ENCODE measurements around the gene GAS5. TPM values are rescaled to one million over a fixed set of nuclear protein-coding genes. Genes with fewer than 3 reads are reported as not detected.

The GAS5 gene
- total RNA-seq, 2 donors from 2014 or later: 162 to 223 TPM

GRCh38 chr1:173913111-173913510 is 45.3 kb upstream of the GAS5 start:
- H3K27ac ChIP-seq: no peak overlapping the region
- no peaks in the 10 kb centered on the region for H3K36me3 ChIP-seq
- DNase-seq (ENCODE audit: low spot score): no peak
- intact Hi-C loops (cut with DNase I): no loop called here
- H3K27me3 ChIP-seq (replicated peaks; ENCODE audit: insufficient read depth): no peaks in the 10 kb centered on the region
- no peaks in the 10 kb centered on the region for H3K9me3 ChIP-seq
- TF ChIP-seq CTCF (IDR thresholded peaks at IDR 0.05) (no peak), POLR2AphosphoS5 (IDR thresholded peaks at IDR 0.05) (no peak), POLR2A (IDR thresholded peaks at IDR 0.05) (no peak)
- H3K4me3 ChIP-seq: no peak overlapping the region
- H3K4me1 ChIP-seq (replicated peaks): no peaks in the 10 kb centered on the region
- WGBS: 98% methylated on average over 3 of the region's 3 CpGs

- no peaks in the 10 kb centered on the region for H3K4me1 ChIP-seq (replicated peaks)
- no peak overlapping the region for H3K27ac ChIP-seq
- no peaks in the 10 kb centered on the region for H3K9me3 ChIP-seq
- no peaks in the 10 kb centered on the region for H3K36me3 ChIP-seq
- intact Hi-C loops (cut with DNase I): no loop called here
- DNase-seq (ENCODE audit: low spot score): no peak
- 45% methylated on average over 6 of the region's 6 CpGs for WGBS
- no peaks in the 10 kb centered on the region for H3K27me3 ChIP-seq (replicated peaks; ENCODE audit: insufficient read depth)
- TF ChIP-seq POLR2A (IDR thresholded peaks at IDR 0.05) (no peak), POLR2AphosphoS5 (IDR thresholded peaks at IDR 0.05) (no peak), CTCF (IDR thresholded peaks at IDR 0.05) (no peak)
- H3K4me3 ChIP-seq: no peak overlapping the region
Observed at GRCh38 chr1:173903827-173904531, 36.2 kb upstream of the GAS5 start.

GRCh38 chr1:173900992-173901391 is 33.2 kb upstream of the GAS5 start:
- intact Hi-C loops (cut with DNase I): no loop called here
- 54% methylated on average over 3 of the region's 3 CpGs for WGBS
- TF ChIP-seq POLR2AphosphoS5 (IDR thresholded peaks at IDR 0.05) (no peak), CTCF (IDR thresholded peaks at IDR 0.05) (no peak), POLR2A (IDR thresholded peaks at IDR 0.05) (no peak)

GRCh38 chr1:173900427-173900826 is 32.6 kb upstream of the GAS5 start:
- Histone ChIP-seq H3K4me1 (replicated peaks) (no peaks in the 10 kb centered on the region), H3K27me3 (replicated peaks; ENCODE audit: insufficient read depth) (no peaks in the 10 kb centered on the region), H3K4me3 (no peak overlapping the region), H3K27ac (no peak overlapping the region), H3K9me3 (no peaks in the 10 kb centered on the region), H3K36me3 (no peaks in the 10 kb centered on the region)
- intact Hi-C loops (cut with DNase I): no loop called here
- DNase-seq (ENCODE audit: low spot score): no peak
- no peak for TF ChIP-seq CTCF (IDR thresholded peaks at IDR 0.05)
- TF ChIP-seq POLR2A (IDR thresholded peaks at IDR 0.05): no peak
- TF ChIP-seq POLR2AphosphoS5 (IDR thresholded peaks at IDR 0.05): no peak
- WGBS: 71% methylated on average over 2 of the region's 2 CpGs

More at GRCh38 chr1:173900992-173901391, 33.2 kb upstream of the GAS5 start:
- no peaks in the 10 kb centered on the region for H3K4me1 ChIP-seq (replicated peaks)
- DNase-seq (ENCODE audit: low spot score): no peak
- no peaks in the 10 kb centered on the region for H3K27me3 ChIP-seq (replicated peaks; ENCODE audit: insufficient read depth)
- no peak overlapping the region for H3K4me3 ChIP-seq
- no peak overlapping the region for H3K27ac ChIP-seq
- H3K36me3 ChIP-seq: no peaks in the 10 kb centered on the region
- H3K9me3 ChIP-seq: no peaks in the 10 kb centered on the region

GRCh38 chr1:173894189-173894588 is 26.4 kb upstream of the GAS5 start:
- intact Hi-C loops (cut with DNase I): no loop called here
- H3K36me3 ChIP-seq: no peaks in the 10 kb centered on the region
- H3K4me3 ChIP-seq: no peak overlapping the region
- no peak for DNase-seq (ENCODE audit: low spot score)
- no peaks in the 10 kb centered on the region for H3K4me1 ChIP-seq (replicated peaks)
- H3K27ac ChIP-seq: no peak overlapping the region
- H3K9me3 ChIP-seq: no peaks in the 10 kb centered on the region
- TF ChIP-seq POLR2A (IDR thresholded peaks at IDR 0.05) (no peak), POLR2AphosphoS5 (IDR thresholded peaks at IDR 0.05) (no peak), CTCF (IDR thresholded peaks at IDR 0.05) (no peak)
- 94% methylated on average over 3 of the region's 3 CpGs for WGBS
- no peaks in the 10 kb centered on the region for H3K27me3 ChIP-seq (replicated peaks; ENCODE audit: insufficient read depth)

Measured in prostate gland (tissue), 2 donors.